ENCODE measurements around the gene COX4I1.
"Not testable (repeated sequence)": the region's sequence is repeated elsewhere in the genome, so short reads cannot be mapped to it uniquely, and the experiment has no call there.

COX4I1 gene

GRCh38 chr16:85805442-85806045 is 6.0 kb downstream of the COX4I1 start:
- no peak for DNase-seq

GRCh38 chr16:85806539-85806938 is 7.0 kb downstream of the COX4I1 start:
- DNase-seq = no peak

GRCh38 chr16:85807340-85807739 is 7.8 kb downstream of the COX4I1 start:
- not testable (repeated sequence) for DNase-seq

- DNase-seq = not testable (repeated sequence)
Observed at GRCh38 chr16:85808104-85808503, 8.6 kb downstream of the COX4I1 start.

GRCh38 chr16:85808926-85809325 is 9.4 kb downstream of the COX4I1 start:
- DNase-seq = no peak

- no peak for DNase-seq
Observed at GRCh38 chr16:85809645-85810044, 10.2 kb downstream of the COX4I1 start.

GRCh38 chr16:85810097-85810741 is 10.7 kb downstream of the COX4I1 start:
- no peak for DNase-seq

GRCh38 chr16:85810742-85811115 is 11.2 kb downstream of the COX4I1 start:
- DNase-seq = no peak

GRCh38 chr16:85812031-85812807 is 12.7 kb downstream of the COX4I1 start:
- no peak for DNase-seq

GRCh38 chr16:85812811-85813700 is 13.6 kb downstream of the COX4I1 start:
- DNase-seq = no peak

GRCh38 chr16:85816159-85816558 is 16.7 kb downstream of the COX4I1 start:
- DNase-seq = no peak

GRCh38 chr16:85817195-85817594 is 17.7 kb downstream of the COX4I1 start:
- DNase-seq = not testable (repeated sequence)

- DNase-seq = peak; percentile 76
Observed at GRCh38 chr16:85819245-85819644, 19.8 kb downstream of the COX4I1 start.

GRCh38 chr16:85819771-85820170 is 20.3 kb downstream of the COX4I1 start:
- DNase-seq = no peak

GRCh38 chr16:85820604-85821372 is 21.3 kb downstream of the COX4I1 start:
- DNase-seq = no peak

- peak; percentile 88 for DNase-seq
Observed at GRCh38 chr16:85821390-85822135, 22.1 kb downstream of the COX4I1 start.

- no peak for DNase-seq
Observed at GRCh38 chr16:85822145-85822544, 22.6 kb downstream of the COX4I1 start.

GRCh38 chr16:85823328-85823920 is 23.9 kb downstream of the COX4I1 start:
- DNase-seq = no peak

GRCh38 chr16:85824161-85825135 is 25.0 kb downstream of the COX4I1 start:
- DNase-seq = no peak

- DNase-seq = no peak
Observed at GRCh38 chr16:85825326-85825725, 25.8 kb downstream of the COX4I1 start.
